BE2C (cell line): Measurements from ENCODE around the gene PALMD.

Experiments
- DNase-seq: peaks from one replicate; pipeline ENCODE4 v3.0.0-alpha.2; 2020
- H3K27me3 ChIP-seq: fragments of 250-450 bp; sonication (Bioruptor Pico); 2 replicates; pipeline ENCODE4 v1.5.1; 2020; ENCODE audit warnings: mild to moderate bottlenecking
- H3K36me3 ChIP-seq: fragments of 250-450 bp; sonication (Bioruptor Pico); 2 replicates; pipeline ENCODE4 v1.5.1; 2020; ENCODE audit warnings: mild to moderate bottlenecking
- H3K4me1 ChIP-seq: fragments of 250-450 bp; sonication (Bioruptor Pico); 2 replicates; pipeline ENCODE4 v1.5.1; 2020
- H3K4me3 ChIP-seq: 2 replicates; pipeline ENCODE4 v1.5.1; 2011; ENCODE audit warnings: low read depth, low read length
- H3K9me3 ChIP-seq: fragments of 250-450 bp; sonication (Bioruptor Pico); 2 replicates; pipeline ENCODE4 v1.5.1; 2020
- TF ChIP-seq, protein P1 (sequence below): IDR thresholded peaks from 2 replicates; pipeline ENCODE4 v1.5.1; 2012; ENCODE audit warnings: mild to moderate bottlenecking, low read depth, low read length

The PALMD gene

DNA sequence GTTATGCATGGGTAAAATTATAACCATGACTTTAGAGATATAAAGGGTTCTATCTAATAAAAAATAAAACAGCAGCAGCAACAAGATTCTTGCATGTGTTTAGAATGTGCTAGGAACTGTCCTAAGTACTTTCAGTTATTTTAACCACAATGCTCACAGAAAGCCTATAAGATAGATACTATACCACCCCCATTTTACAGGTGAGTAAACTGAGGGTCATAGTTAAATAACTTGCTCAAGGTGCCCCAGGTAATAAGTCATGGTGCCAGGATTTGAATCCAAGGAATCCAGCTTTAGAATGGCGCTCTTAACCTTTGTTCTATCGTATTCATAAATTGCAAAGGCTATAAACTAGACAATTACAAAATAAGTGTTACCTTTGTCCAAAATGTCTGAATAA lies 67.1 kb downstream of the PALMD start:
- H3K36me3 ChIP-seq: no peaks in the 10 kb centered on the region
- no peak for DNase-seq
- no peaks in the 10 kb centered on the region for H3K4me1 ChIP-seq
- H3K27me3 ChIP-seq: no peaks in the 10 kb centered on the region
- TF ChIP-seq, protein P1, sequence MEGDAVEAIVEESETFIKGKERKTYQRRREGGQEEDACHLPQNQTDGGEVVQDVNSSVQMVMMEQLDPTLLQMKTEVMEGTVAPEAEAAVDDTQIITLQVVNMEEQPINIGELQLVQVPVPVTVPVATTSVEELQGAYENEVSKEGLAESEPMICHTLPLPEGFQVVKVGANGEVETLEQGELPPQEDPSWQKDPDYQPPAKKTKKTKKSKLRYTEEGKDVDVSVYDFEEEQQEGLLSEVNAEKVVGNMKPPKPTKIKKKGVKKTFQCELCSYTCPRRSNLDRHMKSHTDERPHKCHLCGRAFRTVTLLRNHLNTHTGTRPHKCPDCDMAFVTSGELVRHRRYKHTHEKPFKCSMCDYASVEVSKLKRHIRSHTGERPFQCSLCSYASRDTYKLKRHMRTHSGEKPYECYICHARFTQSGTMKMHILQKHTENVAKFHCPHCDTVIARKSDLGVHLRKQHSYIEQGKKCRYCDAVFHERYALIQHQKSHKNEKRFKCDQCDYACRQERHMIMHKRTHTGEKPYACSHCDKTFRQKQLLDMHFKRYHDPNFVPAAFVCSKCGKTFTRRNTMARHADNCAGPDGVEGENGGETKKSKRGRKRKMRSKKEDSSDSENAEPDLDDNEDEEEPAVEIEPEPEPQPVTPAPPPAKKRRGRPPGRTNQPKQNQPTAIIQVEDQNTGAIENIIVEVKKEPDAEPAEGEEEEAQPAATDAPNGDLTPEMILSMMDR: no peak
- H3K4me3 ChIP-seq: no peak overlapping the region
- H3K9me3 ChIP-seq: no peaks in the 10 kb centered on the region

DNA sequence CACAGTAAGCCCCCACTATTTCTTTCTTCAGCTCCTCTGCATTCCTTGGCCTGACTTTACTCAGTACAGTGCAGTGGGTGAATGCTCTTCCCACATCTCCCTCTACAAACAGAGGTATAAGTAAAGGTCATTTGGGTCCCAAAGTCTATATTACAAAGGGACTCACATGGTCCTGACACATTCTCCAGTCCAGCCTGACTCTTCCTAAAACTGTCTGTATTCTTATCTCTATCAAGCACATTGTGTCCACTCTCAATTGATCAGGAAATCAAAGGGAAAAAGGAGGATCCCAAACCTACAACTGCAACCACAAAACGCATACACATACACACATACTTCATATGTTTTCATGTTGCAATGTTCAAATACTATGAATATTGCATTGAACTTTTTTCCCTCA lies 71.1 kb downstream of the PALMD start:
- TF ChIP-seq, protein P1: no peak
- no peak for DNase-seq
- Histone ChIP-seq H3K27me3 (no peaks in the 10 kb centered on the region), H3K36me3 (no peaks in the 10 kb centered on the region), H3K4me1 (no peaks in the 10 kb centered on the region), H3K4me3 (no peak overlapping the region), H3K9me3 (no peaks in the 10 kb centered on the region)

DNA sequence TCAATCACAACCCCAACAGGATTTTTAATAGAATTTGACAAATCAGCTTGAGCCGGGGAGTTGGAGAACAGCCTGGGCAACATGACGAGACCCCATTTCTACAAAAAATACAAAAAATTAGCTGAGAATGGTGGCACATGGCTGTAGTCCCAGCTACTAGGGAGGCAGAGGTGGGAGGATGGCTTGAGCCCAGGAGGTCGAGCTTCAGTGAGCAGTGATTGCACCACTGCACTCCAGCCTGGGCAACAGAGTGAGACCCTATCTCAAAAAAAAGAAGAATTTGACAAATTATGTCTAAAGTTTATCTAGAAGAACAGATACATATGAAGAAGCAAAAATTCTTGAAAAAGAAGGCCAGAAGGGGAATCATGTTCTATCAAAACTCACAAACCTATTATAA lies 77.3 kb downstream of the PALMD start:
- DNase-seq: no peak
- Histone ChIP-seq H3K4me1 (peaks cover 9% of the 10 kb centered on the region), H3K27me3 (no peaks in the 10 kb centered on the region), H3K4me3 (no peak overlapping the region), H3K9me3 (no peaks in the 10 kb centered on the region), H3K36me3 (no peaks in the 10 kb centered on the region)
- TF ChIP-seq, protein P1: no peak

DNA sequence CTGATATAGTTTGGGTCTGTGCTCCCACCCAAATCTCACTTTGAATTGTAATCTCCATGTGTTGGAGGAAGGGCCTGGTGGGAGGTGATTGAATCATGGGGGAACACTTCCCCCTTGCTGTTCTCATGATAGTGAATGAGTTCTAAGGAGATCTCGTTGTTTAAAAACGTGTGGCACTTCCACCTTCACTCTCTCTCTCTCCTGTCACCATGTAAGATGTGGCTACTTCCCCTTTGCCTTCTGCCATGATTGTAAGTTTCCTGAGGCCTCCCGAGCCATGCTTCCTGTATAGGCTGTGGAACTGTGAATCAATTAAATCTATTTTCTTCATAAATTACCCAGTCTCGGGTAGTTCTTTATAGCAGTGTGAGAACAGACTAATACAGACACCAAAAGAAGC lies 80.1 kb downstream of the PALMD start:
- no peak for DNase-seq
- no peaks in the 10 kb centered on the region for H3K9me3 ChIP-seq
- TF ChIP-seq, protein P1: no peak
- no peaks in the 10 kb centered on the region for H3K36me3 ChIP-seq
- H3K4me3 ChIP-seq: no peak overlapping the region
- peaks cover 18% of the 10 kb centered on the region for H3K4me1 ChIP-seq
- H3K27me3 ChIP-seq: no peaks in the 10 kb centered on the region

DNA sequence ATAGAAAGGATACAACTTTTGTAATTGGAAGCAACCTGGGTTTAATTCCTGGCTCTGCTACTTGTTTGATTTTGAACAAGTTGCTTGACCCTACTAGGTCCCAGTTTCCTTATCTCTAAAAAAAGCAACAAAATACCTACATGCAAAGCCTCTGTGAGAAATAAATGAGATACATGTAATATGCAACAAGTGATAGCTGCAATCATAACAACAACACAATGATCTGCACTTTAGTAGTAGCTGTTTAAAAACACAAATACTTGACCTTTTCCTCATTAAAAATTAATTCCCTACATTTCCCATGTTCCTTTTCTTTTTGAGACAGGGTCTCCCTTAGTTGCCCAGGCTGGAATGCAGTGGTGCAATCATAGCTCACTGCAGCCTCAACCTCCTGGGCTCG lies 80.5 kb downstream of the PALMD start:
- TF ChIP-seq, protein P1: no peak
- H3K36me3 ChIP-seq: no peaks in the 10 kb centered on the region
- no peak overlapping the region for H3K4me3 ChIP-seq
- H3K9me3 ChIP-seq: no peaks in the 10 kb centered on the region
- H3K4me1 ChIP-seq: peaks cover 18% of the 10 kb centered on the region
- H3K27me3 ChIP-seq: no peaks in the 10 kb centered on the region
- DNase-seq: no peak

DNA sequence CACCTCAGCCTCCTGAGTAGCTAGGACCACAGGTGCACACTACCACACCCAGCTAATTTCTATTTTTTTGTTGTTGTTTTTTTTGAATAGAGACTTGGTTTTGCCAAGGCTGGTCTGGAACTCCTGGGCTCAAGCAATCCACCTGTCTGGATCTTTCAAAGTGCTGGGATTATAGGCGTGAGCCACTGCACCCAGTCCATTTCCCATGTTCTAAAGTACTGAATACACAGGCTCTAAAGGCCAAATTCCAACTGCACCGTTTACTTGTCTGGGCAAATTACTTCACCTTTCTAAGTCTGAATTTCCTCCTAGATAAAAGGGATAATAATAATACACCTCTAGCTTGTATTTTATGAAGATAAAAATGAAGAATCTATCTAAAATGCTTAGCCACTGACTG lies 80.9 kb downstream of the PALMD start:
- TF ChIP-seq, protein P1: no peak
- Histone ChIP-seq H3K36me3 (no peaks in the 10 kb centered on the region), H3K4me1 (peaks cover 18% of the 10 kb centered on the region), H3K27me3 (no peaks in the 10 kb centered on the region), H3K4me3 (no peak overlapping the region), H3K9me3 (no peaks in the 10 kb centered on the region)
- DNase-seq: no peak
